Measurements from ENCODE around the gene MAP3K3. TPM values are rescaled to one million over a fixed set of nuclear protein-coding genes. Genes with fewer than 3 reads are reported as not detected.

Gene MAP3K3
- polyA plus RNA-seq, 1 donor from 2014 or later, result 16.6 TPM

DNA sequence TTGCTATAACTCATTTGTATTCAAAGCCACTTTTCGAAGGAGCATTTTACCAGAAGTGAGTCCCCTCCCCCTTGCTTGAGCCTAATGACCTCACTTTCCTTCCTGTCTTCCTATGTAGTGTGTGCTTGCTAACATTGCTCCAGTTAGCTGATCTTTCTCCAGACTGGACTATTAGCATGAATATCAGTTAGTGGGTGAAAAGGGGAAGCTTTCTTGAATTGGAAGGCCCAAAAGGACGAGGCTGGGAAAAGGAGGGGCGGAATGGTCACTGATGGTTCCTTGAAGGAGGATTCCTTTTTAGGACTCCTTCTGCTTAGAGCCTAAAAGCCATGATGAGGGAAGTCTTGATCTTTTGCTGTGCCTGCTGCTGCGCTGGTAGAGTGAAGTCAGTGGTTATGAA is 11.9 kb downstream of the MAP3K3 start:
- Histone ChIP-seq H2AFZ (ENCODE audit: low read depth, low read length) (no peak overlapping the region), H3K79me2 (replicated peaks; ENCODE audit: insufficient read depth, low read length) (peaks cover 16% of the 10 kb centered on the region), H3K4me2 (ENCODE audit: low read length) (no peak overlapping the region)

DNA sequence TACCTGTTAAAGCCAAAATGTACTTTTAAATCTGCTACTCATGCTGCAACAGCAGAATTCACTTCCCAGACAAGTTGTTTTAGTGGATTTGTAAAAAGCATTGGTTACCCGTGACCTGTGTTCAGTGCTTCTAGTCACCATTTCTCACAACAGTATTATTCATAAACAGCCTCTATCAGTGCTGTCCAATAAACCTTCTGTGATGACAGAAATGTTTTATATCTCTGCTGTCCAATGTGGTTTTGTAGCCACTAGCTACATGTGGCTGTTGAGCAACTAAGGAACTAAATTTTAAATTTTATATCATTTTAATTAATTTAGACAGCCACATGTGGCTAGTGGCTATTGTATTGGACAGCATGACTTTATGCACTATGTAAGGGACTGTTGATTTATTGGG is 12.6 kb downstream of the MAP3K3 start:
- Histone ChIP-seq H3K79me2 (replicated peaks; ENCODE audit: insufficient read depth, low read length) (peaks cover 12% of the 10 kb centered on the region), H3K27me3 (ENCODE audit: insufficient read depth, low read depth, low read length) (no peaks in the 10 kb centered on the region), H3K9me2 (ENCODE audit: insufficient read depth, low read length) (no peaks in the 10 kb centered on the region), H4K20me1 (ENCODE audit: insufficient read depth) (no peaks in the 10 kb centered on the region), H3K36me3 (ENCODE audit: insufficient read depth, low read length) (no peaks in the 10 kb centered on the region), H3K9me3 (ENCODE audit: low read length) (no peaks in the 10 kb centered on the region), H3K4me3 (ENCODE audit: low read length) (no peak overlapping the region), H2AFZ (ENCODE audit: low read depth, low read length) (no peak overlapping the region), H3K9ac (ENCODE audit: low read length) (no peak overlapping the region), H3F3A (ENCODE audit: insufficient read depth, low read length, poor library complexity, severe bottlenecking) (no peaks in the 10 kb centered on the region), H3K4me2 (ENCODE audit: low read length) (no peak overlapping the region), H3K27ac (ENCODE audit: low read length) (no peak overlapping the region)
- TF ChIP-seq TAF1 (IDR thresholded peaks at IDR 0.05; ENCODE audit: low read depth), result no peak
- no peak for TF ChIP-seq POLR2AphosphoS5 (IDR thresholded peaks at IDR 0.05)
- TF ChIP-seq MXI1 (conservative IDR thresholded peaks at IDR 0.05; ENCODE audit: poor library complexity, severe bottlenecking), result no peak
- no peak for TF ChIP-seq EZH2 (IDR thresholded peaks at IDR 0.05; ENCODE audit: borderline replicate concordance, insufficient read depth, low read length, poor library complexity, severe bottlenecking)
- TF ChIP-seq, protein P1, sequence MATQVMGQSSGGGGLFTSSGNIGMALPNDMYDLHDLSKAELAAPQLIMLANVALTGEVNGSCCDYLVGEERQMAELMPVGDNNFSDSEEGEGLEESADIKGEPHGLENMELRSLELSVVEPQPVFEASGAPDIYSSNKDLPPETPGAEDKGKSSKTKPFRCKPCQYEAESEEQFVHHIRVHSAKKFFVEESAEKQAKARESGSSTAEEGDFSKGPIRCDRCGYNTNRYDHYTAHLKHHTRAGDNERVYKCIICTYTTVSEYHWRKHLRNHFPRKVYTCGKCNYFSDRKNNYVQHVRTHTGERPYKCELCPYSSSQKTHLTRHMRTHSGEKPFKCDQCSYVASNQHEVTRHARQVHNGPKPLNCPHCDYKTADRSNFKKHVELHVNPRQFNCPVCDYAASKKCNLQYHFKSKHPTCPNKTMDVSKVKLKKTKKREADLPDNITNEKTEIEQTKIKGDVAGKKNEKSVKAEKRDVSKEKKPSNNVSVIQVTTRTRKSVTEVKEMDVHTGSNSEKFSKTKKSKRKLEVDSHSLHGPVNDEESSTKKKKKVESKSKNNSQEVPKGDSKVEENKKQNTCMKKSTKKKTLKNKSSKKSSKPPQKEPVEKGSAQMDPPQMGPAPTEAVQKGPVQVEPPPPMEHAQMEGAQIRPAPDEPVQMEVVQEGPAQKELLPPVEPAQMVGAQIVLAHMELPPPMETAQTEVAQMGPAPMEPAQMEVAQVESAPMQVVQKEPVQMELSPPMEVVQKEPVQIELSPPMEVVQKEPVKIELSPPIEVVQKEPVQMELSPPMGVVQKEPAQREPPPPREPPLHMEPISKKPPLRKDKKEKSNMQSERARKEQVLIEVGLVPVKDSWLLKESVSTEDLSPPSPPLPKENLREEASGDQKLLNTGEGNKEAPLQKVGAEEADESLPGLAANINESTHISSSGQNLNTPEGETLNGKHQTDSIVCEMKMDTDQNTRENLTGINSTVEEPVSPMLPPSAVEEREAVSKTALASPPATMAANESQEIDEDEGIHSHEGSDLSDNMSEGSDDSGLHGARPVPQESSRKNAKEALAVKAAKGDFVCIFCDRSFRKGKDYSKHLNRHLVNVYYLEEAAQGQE (IDR thresholded peaks at IDR 0.05; ENCODE audit: borderline replicate concordance), result no peak
- no peak for TF ChIP-seq RAD21 (conservative IDR thresholded peaks at IDR 0.05)
- no peak for TF ChIP-seq CTCF (IDR thresholded peaks at IDR 0.05; ENCODE audit: poor library complexity, severe bottlenecking)
- no peak for TF ChIP-seq SMC3 (conservative IDR thresholded peaks at IDR 0.05; ENCODE audit: poor library complexity)
- TF ChIP-seq EP300 (conservative IDR thresholded peaks at IDR 0.05; ENCODE audit: poor library complexity, severe bottlenecking), result no peak

More for the DNA sequence above, 11.9 kb downstream of the MAP3K3 start:
- H3K9ac ChIP-seq (ENCODE audit: low read length), result no peak overlapping the region
- H3K9me3 ChIP-seq (ENCODE audit: low read length), result no peaks in the 10 kb centered on the region
- no peak overlapping the region for H3K27ac ChIP-seq (ENCODE audit: low read length)
- H3K9me2 ChIP-seq (ENCODE audit: insufficient read depth, low read length), result no peaks in the 10 kb centered on the region
- TF ChIP-seq SMC3 (conservative IDR thresholded peaks at IDR 0.05; ENCODE audit: poor library complexity), result no peak
- TF ChIP-seq TAF1 (IDR thresholded peaks at IDR 0.05; ENCODE audit: low read depth), result no peak
- TF ChIP-seq EZH2 (IDR thresholded peaks at IDR 0.05; ENCODE audit: borderline replicate concordance, insufficient read depth, low read length, poor library complexity, severe bottlenecking), result no peak
- TF ChIP-seq POLR2AphosphoS5 (IDR thresholded peaks at IDR 0.05), result no peak
- TF ChIP-seq, protein P1 (IDR thresholded peaks at IDR 0.05; ENCODE audit: borderline replicate concordance), result no peak
- TF ChIP-seq MXI1 (conservative IDR thresholded peaks at IDR 0.05; ENCODE audit: poor library complexity, severe bottlenecking), result no peak
- TF ChIP-seq EP300 (conservative IDR thresholded peaks at IDR 0.05; ENCODE audit: poor library complexity, severe bottlenecking), result no peak
- no peak overlapping the region for H3K4me3 ChIP-seq (ENCODE audit: low read length)
- no peaks in the 10 kb centered on the region for H4K20me1 ChIP-seq (ENCODE audit: insufficient read depth)
- no peaks in the 10 kb centered on the region for H3F3A ChIP-seq (ENCODE audit: insufficient read depth, low read length, poor library complexity, severe bottlenecking)
- no peaks in the 10 kb centered on the region for H3K27me3 ChIP-seq (ENCODE audit: insufficient read depth, low read depth, low read length)
- H3K36me3 ChIP-seq (ENCODE audit: insufficient read depth, low read length), result no peaks in the 10 kb centered on the region
